ENCODE data around the gene TRMT44. TPM values are rescaled to one million over a fixed set of nuclear protein-coding genes. Genes with fewer than 3 reads are reported as not detected.

TRMT44 gene
- total RNA-seq, 1 donor from 2014 or later = 41.2 TPM

DNA sequence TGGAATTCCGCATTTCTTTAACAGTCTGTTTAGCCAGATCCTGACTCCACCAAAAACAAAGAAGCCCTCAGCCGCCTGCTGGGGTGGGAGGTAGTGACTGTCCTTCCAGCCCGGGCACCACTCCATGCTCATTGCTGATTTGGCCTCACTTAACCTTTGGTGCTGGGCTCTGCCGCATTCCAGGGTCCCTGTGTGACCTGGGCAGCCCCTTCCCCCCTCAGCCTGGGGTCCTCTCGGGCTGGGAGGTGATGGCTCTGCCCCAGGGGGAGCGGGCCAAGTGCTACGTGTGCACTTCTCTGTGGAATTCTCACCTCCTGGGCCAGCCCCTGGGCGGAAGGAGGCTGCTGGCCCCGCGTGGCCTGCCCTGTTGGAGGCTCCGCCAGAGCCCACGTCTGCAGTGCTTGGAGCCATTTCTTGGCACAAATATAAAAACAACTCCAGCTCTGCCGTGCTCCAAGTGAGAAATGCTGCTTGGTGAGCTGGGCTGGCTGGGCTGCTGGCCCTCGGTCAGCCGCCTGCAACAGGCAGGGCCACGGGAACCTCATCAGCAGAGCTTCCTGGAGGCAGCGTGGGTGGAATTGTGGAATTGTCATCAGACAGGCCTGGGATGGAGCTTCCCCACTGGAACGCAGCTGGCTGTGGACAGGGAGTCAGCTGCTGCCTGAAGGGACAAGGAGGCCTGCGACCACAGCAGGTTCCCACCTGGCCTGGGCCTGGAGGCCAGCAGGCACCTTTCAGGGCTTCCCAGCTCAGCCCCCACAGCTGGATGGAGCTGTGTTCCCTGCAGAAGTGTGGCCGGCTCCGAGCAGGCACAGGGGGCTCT, 66.0 kb downstream of the TRMT44 start:
- no peak overlapping the region for H3K4me3 Mint-ChIP-seq
- H3K27me3 Mint-ChIP-seq (ENCODE audit: low read depth) = no peaks in the 10 kb centered on the region
- H3K9me3 Mint-ChIP-seq = no peaks in the 10 kb centered on the region
- peaks cover 29% of the 10 kb centered on the region for H3K4me1 Mint-ChIP-seq
- H3K27ac Mint-ChIP-seq = peak overlapping the region; percentile 82
- no peak for DNase-seq (ENCODE audit: low spot score in 2 of 2, unreplicated experiment in 2 of 2)
- H3K36me3 Mint-ChIP-seq = no peaks in the 10 kb centered on the region
- TF ChIP-seq, protein P1, sequence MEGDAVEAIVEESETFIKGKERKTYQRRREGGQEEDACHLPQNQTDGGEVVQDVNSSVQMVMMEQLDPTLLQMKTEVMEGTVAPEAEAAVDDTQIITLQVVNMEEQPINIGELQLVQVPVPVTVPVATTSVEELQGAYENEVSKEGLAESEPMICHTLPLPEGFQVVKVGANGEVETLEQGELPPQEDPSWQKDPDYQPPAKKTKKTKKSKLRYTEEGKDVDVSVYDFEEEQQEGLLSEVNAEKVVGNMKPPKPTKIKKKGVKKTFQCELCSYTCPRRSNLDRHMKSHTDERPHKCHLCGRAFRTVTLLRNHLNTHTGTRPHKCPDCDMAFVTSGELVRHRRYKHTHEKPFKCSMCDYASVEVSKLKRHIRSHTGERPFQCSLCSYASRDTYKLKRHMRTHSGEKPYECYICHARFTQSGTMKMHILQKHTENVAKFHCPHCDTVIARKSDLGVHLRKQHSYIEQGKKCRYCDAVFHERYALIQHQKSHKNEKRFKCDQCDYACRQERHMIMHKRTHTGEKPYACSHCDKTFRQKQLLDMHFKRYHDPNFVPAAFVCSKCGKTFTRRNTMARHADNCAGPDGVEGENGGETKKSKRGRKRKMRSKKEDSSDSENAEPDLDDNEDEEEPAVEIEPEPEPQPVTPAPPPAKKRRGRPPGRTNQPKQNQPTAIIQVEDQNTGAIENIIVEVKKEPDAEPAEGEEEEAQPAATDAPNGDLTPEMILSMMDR (IDR thresholded peaks at IDR 0.05; ENCODE audit: unreplicated experiment) = no peak

DNA sequence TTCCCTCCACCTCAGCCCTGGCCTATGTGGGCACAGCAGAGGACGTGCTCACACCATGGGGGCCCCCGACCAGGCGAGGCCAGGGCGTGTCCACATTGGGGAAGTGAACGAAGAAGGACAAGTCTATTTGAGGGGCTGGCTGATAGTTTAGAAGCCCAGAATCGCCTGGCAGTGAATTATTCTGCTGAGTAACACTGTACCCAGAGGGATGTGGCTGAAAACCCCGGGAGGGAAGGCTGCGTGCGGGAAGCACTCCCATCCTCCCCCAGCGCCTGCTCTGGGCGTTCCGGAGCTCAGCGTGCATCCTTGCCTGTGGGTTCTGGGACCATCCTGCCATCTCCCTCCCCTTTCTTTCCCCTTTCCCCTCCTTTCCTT, 66.6 kb downstream of the TRMT44 start:
- Mint-ChIP-seq H3K36me3 (no peaks in the 10 kb centered on the region), H3K9me3 (no peaks in the 10 kb centered on the region), H3K27ac (peak overlapping the region; percentile 55), H3K4me3 (no peak overlapping the region), H3K27me3 (ENCODE audit: low read depth) (no peaks in the 10 kb centered on the region), H3K4me1 (peaks cover 29% of the 10 kb centered on the region)
- DNase-seq (ENCODE audit: low spot score in 2 of 2, unreplicated experiment in 2 of 2) = no peak
- TF ChIP-seq, protein P1 (IDR thresholded peaks at IDR 0.05; ENCODE audit: unreplicated experiment) = no peak

DNA sequence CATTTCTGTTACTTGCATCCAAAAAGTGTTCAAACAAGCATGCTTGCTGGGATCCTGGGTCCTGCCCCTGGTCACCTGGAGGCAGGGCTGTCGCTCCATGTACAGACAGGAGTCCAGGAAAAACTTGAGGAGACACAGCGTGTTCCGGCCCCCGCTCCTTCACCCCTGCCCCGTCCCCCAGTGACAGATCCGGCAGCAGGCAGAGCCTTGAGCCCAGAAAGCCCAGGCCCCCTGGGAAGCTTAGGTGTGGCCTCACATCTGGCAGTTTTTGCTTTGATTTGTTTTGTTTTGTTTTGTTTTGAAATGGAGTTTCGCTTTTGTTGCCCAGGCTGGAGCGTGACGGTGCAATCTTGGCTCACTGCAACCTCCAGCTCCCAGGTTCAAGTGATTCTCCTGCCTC, 67.0 kb downstream of the TRMT44 start:
- H3K27me3 Mint-ChIP-seq (ENCODE audit: low read depth) = no peaks in the 10 kb centered on the region
- DNase-seq (ENCODE audit: low spot score in 2 of 2, unreplicated experiment in 2 of 2) = no peak
- H3K4me1 Mint-ChIP-seq = peaks cover 28% of the 10 kb centered on the region
- TF ChIP-seq, protein P1 (IDR thresholded peaks at IDR 0.05; ENCODE audit: unreplicated experiment) = no peak
- H3K4me3 Mint-ChIP-seq = no peak overlapping the region
- H3K27ac Mint-ChIP-seq = peak overlapping the region; percentile 55
- no peaks in the 10 kb centered on the region for H3K36me3 Mint-ChIP-seq
- H3K9me3 Mint-ChIP-seq = peaks cover 4% of the 10 kb centered on the region

DNA sequence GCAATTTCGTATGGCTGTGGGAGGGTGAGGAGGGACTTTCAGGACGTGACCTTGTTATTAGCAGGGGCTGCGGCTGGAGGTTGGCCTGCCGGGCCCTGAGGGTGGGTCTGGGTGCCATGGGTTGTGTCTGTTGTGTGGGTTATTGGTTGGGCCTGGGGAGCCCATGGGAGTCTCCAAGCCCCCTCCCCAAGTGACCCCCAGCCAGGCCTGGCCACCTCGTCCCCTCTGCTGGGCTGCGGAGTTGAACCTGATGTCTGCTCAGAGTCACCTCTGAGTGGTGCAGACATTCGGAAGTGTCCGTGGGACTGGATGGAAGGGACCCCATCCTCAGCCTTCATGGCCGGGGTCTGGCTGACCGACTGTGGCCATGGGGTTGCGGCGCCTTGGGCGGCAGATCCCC, 67.7 kb downstream of the TRMT44 start:
- Mint-ChIP-seq H3K36me3 (no peaks in the 10 kb centered on the region), H3K4me1 (peaks cover 25% of the 10 kb centered on the region), H3K4me3 (no peak overlapping the region), H3K27me3 (ENCODE audit: low read depth) (no peaks in the 10 kb centered on the region), H3K9me3 (peaks cover 10% of the 10 kb centered on the region), H3K27ac (no peak overlapping the region)
- no peak for DNase-seq (ENCODE audit: low spot score in 2 of 2, unreplicated experiment in 2 of 2)
- TF ChIP-seq, protein P1 (IDR thresholded peaks at IDR 0.05; ENCODE audit: unreplicated experiment) = no peak

DNA sequence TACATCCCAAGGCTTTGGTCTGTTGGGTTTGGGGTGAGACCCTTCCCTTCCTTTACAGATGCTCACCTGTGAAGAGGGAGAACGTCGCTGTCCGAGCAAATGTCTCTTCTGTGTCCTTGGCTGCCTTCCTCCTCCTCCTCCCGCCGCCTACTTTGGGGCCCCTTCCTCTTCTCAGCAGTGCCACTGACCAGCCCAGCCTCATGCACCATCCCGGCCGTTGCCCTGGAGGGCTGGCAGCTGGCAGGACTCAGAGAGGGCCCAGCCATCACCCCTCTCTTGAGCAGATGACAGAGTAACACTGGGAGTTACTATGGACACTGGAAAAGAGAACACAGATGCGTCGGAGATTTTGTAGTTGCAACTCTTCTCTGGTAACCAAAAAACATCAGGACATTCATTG, 68.2 kb downstream of the TRMT44 start:
- TF ChIP-seq, protein P1 (IDR thresholded peaks at IDR 0.05; ENCODE audit: unreplicated experiment) = no peak
- Mint-ChIP-seq H3K4me3 (no peak overlapping the region), H3K27me3 (ENCODE audit: low read depth) (no peaks in the 10 kb centered on the region), H3K4me1 (peaks cover 25% of the 10 kb centered on the region), H3K27ac (no peak overlapping the region), H3K36me3 (no peaks in the 10 kb centered on the region), H3K9me3 (peaks cover 15% of the 10 kb centered on the region)
- no peak for DNase-seq (ENCODE audit: low spot score in 2 of 2, unreplicated experiment in 2 of 2)

All from mesothelial cell of epicardium (in vitro differentiated cells).